Measurements from ENCODE around the gene AKT2.

Gene AKT2

GRCh38 chr19:40217027-40217810 lies 67.9 kb downstream of the AKT2 start:
- DNase-seq: no peak

GRCh38 chr19:40216777-40217026 lies 68.4 kb downstream of the AKT2 start:
- no peak for DNase-seq

GRCh38 chr19:40216013-40216776 lies 69.0 kb downstream of the AKT2 start:
- no peak for DNase-seq

GRCh38 chr19:40214936-40215335 lies 70.2 kb downstream of the AKT2 start:
- no peak for DNase-seq

GRCh38 chr19:40213882-40214570 lies 71.1 kb downstream of the AKT2 start:
- no peak for DNase-seq

GRCh38 chr19:40213251-40213829 lies 71.8 kb downstream of the AKT2 start:
- no peak for DNase-seq

GRCh38 chr19:40210889-40211288 lies 74.3 kb downstream of the AKT2 start:
- DNase-seq: no peak

- no peak for DNase-seq
These were observed 76.5 kb downstream of the AKT2 start for GRCh38 chr19:40208602-40209001.

- no peak for DNase-seq
These were observed 79.4 kb downstream of the AKT2 start for GRCh38 chr19:40205760-40206159.

- DNase-seq: no peak
These were observed 80.8 kb downstream of the AKT2 start for GRCh38 chr19:40204381-40204780.

GRCh38 chr19:40200341-40201099 lies 84.6 kb downstream of the AKT2 start:
- no peak for DNase-seq

GRCh38 chr19:40198272-40198990 lies 86.7 kb downstream of the AKT2 start:
- no peak for DNase-seq

- DNase-seq: peak; percentile 52
These were observed 91.6 kb downstream of the AKT2 start for GRCh38 chr19:40193587-40193849.

- DNase-seq: peak; percentile 32
These were observed 92.2 kb downstream of the AKT2 start for GRCh38 chr19:40192758-40193586.

GRCh38 chr19:40191836-40192646 lies 93.1 kb downstream of the AKT2 start:
- peak; percentile 30 for DNase-seq

- DNase-seq: peak; percentile 77
These were observed 94.0 kb downstream of the AKT2 start, which contains the start of gene MAP3K10 for GRCh38 chr19:40190891-40191835. Gene MAP3K10 (plus strand): TSS chr19:40191426. CDS start chr19:40192032, 606 bp downstream.

GRCh38 chr19:40184273-40184672 lies 100.9 kb downstream of the AKT2 start:
- DNase-seq: no peak
